GM18508 (cell line): ENCODE data around the gene CRISPLD2.

Experiments used
- ATAC-seq: cut with Tn5 transposase; IDR thresholded peaks from one replicate; pipeline ENCODE4 v1.9.1; 2021; ENCODE audit warnings: moderate number of reproducible peaks; ENCODE audit not compliant: insufficient read depth, unreplicated experiment

The CRISPLD2 gene, protein sequence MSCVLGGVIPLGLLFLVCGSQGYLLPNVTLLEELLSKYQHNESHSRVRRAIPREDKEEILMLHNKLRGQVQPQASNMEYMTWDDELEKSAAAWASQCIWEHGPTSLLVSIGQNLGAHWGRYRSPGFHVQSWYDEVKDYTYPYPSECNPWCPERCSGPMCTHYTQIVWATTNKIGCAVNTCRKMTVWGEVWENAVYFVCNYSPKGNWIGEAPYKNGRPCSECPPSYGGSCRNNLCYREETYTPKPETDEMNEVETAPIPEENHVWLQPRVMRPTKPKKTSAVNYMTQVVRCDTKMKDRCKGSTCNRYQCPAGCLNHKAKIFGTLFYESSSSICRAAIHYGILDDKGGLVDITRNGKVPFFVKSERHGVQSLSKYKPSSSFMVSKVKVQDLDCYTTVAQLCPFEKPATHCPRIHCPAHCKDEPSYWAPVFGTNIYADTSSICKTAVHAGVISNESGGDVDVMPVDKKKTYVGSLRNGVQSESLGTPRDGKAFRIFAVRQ

DNA sequence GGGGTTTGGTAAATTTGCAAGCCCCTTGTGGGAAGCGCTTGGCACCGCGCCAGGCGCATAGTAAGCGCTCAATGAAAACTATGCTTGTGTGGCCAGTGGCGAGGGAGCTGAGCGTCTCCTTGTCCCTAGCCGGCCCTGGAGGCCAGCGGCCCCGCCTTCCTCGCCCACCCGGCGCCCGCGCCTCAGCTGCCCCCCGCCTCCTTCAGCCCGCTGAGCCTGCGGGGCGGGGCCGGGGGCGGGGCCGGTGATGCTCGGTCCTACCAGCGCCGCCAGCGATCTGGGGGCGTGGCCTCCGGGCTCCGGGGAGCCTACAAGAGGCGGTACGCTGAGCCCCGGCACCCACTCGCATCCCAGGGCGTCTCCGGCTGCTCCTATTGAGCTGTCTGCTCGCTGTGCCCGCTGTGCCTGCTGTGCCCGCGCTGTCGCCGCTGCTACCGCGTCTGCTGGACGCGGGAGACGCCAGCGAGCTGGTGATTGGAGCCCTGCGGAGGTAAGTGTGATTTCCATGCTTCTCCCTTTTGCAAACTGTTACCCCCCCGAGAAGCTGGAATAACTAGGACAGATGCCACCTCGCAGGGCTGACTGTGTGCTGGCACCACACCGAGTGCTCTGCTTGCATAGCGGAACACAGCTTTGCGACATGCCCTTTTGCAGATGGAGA is at the start of gene CRISPLD2:
TSS of gene CRISPLD2 (plus strand) at position 342 of the 661 bp plus-strand sequence. CDS start 18,511 bp downstream, outside the sequence.
- no peak for ATAC-seq

DNA sequence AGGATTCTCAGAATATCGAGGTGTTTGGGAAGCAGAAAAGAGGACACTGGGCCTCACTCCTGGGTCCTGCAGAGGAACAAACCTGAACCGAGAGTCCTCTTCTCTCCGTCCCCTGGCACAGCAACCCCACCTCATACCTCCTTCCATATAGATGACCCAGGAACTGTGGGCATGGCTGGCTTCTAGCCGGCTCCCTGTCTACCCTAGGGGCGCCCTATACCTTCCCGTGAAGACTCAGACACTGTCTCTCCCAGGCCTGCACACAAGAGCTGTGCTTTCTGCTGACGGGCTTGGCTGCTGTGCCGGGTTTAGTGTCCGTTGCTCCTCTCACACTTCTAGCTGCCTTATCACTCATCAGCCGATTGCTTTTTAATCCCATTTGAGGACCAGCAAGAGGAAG is 46.5 kb upstream of the CRISPLD2 start:
- no peak for ATAC-seq

DNA sequence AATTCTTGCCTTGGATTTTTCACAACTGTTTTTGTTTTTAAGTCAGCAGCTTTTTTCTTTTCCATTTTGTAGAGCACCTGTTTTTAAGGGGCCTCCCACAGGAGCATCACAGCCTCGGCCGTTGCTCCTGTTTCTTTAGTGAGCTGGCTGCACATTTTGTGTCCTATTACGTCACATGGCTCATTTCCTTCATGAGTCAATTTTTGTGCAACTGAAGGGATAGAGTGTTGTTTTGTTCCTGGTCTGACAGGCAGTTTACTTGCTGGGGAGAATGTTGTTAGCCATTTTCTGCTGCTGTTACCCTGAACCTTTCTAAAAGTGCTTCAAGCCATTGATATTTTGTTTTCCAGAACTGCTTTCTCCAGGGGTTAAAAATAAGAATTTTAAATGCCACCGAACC is 45.0 kb upstream of the CRISPLD2 start:
- ATAC-seq = no peak

DNA sequence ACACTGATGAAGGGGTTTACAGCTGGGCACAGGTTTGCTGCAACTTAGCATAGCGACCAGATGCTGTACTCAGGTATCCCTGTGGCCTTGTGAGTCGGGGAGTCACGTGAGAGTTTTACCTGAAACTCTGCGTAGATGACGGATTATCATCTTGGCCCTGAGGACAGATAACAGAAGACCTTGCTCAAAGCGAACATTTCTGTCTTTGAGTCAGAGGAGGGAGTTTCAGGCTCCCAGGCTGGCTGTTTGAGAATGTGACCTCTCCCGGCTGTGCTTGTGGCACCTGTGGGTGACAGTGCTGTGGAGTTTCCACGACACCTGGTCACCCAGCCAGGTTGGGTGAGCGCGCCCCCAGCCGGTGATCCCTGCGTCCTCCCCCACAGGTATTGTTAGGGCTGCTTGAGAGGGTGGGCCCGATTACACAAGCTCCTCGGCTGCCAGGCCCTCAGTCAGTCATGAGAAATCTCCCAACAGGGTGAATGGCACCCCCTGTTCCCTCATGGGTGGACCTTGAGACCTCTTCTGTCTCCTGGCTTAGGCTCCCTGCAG is 44.4 kb upstream of the CRISPLD2 start:
- ATAC-seq = no peak

DNA sequence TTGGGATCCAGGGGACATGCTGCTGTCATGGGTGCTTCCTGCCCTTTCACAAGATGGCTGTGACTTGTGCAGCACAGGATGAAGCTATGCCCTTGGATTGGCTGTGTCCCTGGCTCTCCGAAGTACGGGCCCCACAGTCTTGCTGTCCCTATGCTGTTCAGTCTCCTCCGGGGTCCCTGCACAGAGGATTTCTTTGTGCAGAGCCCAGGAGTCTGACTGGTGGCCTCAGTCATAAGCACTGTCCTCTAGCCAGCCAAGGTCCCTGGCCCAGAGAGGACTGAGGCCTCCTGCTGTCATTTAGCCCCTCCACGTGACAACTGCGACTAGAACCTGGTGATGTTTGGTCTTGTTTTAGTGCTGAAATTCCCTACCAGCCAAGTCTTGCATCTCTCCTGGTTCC is 42.4 kb upstream of the CRISPLD2 start:
- no peak for ATAC-seq

DNA sequence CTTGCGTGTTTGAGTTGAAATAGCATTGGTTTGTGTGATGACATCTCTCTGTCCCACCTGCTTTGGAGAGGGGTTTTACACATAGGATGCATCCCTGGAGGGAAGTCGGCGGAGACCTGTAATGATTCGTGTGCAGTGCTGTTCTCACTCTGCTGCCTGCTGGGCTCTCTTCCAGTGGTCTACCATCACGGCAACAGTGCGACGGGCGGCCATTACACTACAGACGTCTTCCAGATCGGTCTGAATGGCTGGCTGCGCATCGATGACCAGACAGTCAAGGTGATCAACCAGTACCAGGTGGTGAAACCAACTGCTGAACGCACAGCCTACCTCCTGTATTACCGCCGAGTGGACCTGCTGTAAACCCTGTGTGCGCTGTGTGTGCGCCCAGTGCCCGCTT is 41.1 kb upstream of the CRISPLD2 start:
- no peak for ATAC-seq

DNA sequence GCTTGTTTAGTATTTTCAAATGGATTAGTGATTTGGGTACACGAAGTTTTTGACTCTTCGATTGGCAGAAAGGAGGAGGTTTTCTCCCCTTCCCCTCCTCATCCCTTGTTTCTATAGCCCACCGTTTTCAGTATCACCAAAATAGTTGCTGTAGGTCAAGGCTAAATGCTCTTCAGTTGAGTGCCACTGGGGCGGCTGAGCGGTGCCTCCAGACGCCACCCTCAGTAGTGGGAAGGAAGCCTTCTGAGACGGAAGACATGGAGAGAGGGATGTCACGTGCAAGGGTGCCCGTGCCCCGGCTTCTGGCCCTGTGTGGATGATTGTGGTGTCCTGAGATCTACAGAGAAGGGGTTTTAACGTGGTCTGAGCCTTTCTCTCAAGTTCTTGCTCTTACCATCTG is 39.7 kb upstream of the CRISPLD2 start:
- no peak for ATAC-seq

DNA sequence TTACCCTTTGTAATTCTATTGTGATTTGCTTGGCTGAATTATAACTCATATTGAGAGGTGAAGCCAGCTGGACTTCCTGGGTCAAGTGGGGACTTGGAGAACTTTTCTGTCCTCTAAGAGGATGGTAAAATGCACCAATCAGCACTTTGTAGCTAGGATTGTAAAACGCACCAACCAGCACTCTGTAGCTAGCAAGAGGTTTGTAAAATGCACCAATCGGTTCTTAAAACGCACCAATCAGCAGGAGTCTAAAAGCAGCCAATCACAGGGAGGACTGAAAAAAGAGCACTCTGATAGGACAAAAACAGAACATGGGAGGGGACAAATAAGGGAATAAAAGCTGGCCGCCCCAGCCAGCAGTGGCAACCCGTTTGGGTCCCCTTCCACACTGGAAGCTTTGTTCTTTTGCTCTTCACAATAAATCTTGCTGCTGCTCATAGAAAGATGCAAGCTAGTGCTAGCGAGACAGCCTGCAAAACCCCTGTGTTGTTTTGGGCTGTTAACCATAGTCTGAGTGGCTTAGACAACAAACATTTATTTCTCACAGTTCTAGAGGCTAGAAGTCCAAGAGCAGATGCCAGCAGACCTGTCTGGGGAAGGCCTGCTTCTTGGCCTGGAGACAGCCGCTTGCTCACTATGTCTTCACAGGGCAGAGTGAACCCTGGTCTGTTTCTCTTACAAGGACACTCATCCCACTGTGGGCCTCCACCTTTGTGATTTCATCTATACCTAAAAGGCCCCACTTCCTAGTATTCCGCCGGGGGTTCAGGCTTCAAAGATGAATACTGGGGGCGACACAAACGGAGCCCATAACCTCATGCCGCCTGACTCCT is 39.0 kb upstream of the CRISPLD2 start:
- ATAC-seq = no peak

DNA sequence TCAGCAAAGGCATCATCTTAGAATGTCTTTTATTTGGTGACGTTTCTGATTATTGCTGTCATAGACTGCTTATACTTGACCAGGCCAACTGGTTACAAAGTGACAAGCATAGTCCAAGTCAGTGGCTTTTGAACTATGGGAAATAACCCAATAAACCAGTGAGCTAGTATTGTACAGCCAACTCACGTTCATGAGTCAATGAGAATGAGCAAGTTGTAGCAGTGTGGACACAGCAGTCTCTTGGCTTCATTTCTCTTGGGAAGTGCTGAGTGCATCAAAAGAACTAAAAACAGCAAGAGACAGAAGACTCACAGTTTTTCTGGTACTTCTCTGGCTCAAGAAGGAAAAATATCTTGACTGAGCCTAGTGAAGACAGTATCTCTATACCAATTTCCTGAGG is 36.9 kb upstream of the CRISPLD2 start:
- ATAC-seq = no peak

DNA sequence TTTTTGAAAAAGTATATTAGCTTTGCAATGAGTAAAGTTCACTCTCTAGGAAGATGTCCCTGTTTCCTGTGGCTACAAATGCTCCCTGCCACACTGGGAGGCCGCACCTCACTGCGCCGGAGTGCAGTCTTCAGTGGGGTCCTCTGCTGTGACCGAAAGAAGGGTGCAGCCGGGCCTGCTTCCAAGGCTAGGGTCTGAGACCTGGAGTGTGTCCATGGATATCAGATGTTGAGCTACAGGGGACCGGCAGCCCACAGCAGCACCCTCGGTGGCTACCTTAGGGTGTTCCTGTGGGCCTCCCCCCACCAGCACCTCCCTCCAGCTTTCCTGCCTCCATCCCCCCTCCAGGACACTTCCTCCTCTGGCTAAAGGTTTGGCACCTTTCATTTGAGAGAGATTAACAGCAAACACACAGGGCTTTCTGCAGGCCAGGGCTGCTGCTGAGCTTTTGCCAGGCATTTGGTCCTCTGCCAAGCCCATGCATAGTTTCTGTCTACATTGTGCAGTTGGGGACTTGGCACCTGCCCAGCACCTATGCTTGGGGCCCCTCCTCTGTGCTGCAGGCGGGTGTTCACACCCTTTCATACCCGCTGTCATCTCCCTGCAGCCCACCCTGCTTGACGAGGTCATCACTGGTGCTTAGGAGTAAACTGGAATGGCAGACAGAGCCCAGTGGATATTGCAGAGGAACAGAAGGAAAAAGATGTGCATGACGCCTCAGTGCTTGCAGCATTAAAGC is 33.8 kb upstream of the CRISPLD2 start:
- no peak for ATAC-seq

DNA sequence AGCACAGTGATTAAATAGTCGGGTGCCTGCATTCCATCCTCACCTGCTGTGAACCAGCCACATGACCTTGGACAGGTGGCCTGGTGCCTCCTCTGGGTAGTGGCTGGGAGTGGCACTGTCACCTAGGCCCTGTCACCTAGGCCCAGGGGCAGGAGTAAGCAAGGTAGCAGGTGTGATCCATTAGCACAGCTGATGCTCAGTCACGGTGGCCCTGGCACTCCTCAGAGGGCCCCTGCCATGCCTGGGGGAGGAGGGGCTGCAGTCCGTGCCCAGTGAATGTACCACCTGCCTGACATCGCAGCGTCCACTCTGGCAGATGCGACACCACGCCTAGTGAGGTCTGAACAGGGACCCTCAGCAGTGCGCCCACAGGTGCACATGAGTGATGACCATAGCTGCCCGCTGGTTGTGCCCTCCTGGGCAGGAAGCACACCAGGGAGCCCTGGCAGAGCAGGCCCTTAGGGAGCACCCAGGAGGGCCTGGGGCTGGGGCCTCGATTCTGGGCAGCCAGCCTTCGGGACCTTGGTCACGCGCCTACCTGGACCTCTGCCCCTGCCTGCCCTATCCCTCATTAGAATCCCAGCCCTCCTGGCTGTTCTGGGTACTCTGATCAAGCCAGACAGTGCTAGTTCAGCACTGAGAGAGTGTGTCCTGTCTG is 33.1 kb upstream of the CRISPLD2 start:
- no peak for ATAC-seq

DNA sequence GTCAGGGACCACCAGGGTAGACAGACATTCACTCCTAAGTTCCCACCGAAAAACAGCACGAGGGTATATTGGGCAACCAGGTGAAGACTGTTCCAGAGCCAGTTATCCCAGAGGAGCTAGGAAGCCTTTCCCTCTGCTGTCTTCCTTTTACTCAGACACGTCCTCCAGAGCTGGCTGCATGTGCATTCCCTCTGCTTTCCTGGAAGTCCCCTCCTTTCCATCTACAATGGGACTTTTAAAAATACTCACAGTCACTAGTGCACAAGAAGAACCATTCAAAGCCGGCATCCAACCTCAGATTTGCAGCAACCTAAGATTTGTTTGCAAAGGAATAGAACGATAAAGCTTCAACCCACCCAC is 32.5 kb upstream of the CRISPLD2 start:
- no peak for ATAC-seq

DNA sequence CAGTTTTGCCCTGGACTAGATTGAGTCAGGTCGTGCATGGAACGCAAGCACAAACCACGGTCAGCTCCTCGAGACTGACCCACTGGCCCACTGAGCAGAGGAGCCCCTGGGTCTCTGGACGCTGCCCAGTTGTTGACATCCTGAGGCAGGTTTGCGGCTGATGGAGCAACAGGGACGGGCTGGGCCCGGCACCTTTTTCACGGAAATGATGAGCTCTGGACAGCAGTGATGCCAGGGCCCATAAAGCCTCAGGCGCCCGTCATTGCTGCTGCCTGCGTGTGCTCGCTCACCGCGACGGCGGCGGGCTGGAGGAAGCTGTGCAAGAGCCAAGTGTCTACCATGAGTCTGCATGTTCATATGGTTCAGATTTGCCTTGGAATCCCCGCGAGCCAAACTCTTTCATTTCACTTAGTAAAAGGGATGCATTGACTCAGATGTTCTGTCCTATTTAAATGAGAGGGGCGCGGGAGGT is 30.8 kb upstream of the CRISPLD2 start:
- no peak for ATAC-seq

DNA sequence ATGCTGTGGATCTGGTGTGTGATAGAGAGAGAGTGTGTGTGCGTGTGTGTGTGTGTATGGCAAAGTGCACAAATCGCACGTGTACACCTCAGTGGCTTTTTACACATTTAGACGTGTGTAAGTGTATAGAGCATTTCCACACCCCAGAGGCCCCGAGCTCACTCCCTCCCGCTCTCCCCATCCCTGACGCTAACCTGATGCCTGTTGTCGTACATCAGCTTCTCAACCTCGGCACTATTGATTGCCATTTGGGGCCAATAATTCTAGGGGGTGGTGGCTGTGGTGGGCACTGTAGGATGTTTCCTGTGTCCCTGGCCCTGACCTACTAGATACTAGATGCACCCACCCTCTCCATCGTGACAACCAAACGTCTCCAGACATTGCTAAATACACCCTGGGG is 30.4 kb upstream of the CRISPLD2 start:
- ATAC-seq = no peak

DNA sequence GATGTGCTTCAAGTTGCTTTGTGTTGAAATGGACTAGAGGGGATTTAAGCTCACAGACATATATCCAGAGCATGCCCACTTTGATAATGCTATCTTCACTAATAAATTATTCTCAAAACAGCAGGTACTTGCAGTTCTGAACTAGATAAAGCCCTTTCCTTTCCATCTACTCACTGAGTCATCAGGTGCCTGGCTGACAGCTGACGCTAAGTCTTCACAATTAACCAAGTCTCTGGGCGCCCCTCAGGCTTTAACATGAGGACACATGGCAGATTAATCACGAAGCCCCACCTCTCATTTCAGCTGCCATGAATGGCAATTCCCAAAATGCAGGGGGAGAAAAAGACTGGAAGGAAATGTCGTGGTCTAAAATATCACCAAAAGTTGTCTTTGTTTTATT is 29.5 kb upstream of the CRISPLD2 start:
- ATAC-seq = no peak

DNA sequence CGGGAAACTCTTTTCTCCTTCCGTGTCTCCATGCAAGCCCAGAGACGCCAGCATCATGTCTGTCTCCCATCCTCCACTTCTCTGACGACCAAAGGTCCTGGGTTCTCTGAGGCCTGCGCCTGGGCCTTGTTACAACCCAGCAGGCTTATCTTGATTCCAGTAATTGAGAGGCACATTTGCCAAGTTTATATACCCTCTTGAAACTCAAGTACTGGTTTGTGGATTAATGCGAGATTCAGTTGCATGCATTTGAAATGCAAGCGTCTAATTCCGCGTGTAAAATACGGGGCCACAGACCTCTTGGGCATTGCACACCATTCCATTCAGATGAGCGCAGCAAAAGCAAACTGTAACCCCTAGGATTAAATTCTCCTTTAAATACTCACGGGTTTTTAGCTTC is 28.7 kb upstream of the CRISPLD2 start:
- ATAC-seq = no peak

DNA sequence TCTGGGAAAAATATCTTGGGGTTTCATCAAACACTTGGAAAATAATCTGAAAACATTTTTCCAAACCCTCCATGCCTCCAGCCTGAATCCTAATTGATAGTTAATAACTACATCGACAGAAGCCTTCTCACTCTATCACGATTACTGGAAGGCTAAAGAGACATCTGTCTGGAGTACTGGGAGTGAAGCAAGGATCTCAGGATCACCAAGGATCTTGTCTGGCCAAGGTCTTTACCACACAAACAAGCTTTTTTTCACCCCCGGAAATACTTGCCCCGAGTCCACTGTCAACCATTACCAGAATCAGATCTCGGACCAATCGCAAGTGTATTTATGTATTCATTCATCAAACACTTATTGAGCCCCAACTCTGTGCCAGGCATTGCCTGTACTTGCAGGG is 28.3 kb upstream of the CRISPLD2 start:
- ATAC-seq = no peak

DNA sequence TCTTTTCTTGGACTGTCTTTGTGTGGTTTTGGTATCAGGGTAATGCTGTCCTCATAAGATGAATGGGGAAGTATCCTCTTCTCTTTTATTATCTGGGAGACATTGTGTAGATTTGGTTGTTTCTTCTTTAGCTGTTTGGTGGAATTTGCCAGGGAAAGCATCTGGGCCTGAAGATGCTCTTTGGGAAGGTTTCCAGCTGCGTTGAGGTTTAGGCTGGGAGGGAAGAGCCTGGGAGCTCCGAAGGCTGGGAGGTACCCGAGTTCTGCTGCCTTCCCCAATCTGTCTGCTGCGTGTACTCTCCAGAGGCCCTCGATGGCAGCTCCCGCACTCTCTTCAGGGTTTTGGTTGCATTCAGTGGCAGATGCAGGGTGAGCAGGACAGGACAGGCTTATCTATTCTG is 25.6 kb upstream of the CRISPLD2 start:
- ATAC-seq = no peak

DNA sequence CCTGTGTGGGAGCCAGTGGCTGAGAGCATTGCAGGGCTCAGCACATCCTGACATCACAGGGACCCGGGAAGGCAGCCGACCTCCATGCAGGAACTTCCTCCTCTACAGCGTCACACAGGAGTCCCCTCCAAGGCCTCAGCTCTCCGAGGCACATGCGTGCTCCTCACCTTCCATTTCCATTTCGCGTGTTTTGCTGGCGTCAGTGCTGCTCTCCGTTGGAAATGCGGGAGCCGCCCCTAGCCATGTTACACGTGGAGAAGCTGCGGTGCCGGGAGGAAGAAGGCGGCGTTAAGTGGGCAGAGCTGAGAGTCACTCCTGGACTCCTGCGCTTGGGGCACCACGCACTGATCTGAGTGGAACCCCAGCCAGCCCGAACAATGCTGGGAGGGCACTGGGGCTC is 25.2 kb upstream of the CRISPLD2 start:
- ATAC-seq = no peak
